Uterus (tissue), 2 donors: ENCODE results near the gene TRIM66.

Source experiments
- POLR2A ChIP-seq, 2 donors: fragments of 450-650 bp; IDR thresholded peaks; one replicate each; pipeline ENCODE4 v1.6.1; 2016; ENCODE audit warnings: antibody characterized with exemption in 2 of 2, mild to moderate bottlenecking in 1 of 2, moderate library complexity in 1 of 2
- TF ChIP-seq, protein P1 (sequence below), 4 experiments: fragments of 200-600 bp in 2 of 4; fragments of 450-650 bp in 2 of 4; sonication (generic) in 2 of 4; IDR thresholded peaks; one replicate each; pipeline ENCODE4 v1.5.1; 2016 to 2019; ENCODE audit warnings: antibody characterized with exemption in 4 of 4, mild to moderate bottlenecking in 2 of 4, moderate library complexity in 1 of 4

DNA sequence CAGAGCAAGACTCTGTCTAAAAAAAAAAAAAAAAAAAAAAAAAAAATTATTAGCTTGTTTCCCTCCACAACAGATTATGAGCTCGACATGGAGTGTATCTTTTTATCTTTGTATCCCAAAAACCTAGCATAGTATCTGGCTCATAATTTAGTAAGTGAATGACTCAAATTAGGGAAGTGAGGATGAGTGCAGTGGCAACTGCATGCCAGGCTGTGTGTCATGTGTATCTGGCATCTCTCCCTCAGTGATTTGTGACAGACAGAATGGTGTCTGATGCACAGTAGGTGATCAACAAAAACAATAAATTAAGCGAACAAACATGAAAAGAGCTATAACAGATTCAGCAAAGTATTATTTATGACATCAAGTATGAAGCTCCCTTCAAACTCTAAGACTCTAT is 95.7 kb downstream of the TRIM66 start:
- TF ChIP-seq, protein P1, sequence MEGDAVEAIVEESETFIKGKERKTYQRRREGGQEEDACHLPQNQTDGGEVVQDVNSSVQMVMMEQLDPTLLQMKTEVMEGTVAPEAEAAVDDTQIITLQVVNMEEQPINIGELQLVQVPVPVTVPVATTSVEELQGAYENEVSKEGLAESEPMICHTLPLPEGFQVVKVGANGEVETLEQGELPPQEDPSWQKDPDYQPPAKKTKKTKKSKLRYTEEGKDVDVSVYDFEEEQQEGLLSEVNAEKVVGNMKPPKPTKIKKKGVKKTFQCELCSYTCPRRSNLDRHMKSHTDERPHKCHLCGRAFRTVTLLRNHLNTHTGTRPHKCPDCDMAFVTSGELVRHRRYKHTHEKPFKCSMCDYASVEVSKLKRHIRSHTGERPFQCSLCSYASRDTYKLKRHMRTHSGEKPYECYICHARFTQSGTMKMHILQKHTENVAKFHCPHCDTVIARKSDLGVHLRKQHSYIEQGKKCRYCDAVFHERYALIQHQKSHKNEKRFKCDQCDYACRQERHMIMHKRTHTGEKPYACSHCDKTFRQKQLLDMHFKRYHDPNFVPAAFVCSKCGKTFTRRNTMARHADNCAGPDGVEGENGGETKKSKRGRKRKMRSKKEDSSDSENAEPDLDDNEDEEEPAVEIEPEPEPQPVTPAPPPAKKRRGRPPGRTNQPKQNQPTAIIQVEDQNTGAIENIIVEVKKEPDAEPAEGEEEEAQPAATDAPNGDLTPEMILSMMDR (IDR thresholded peaks at IDR 0.05), result no peak
- no peak for TF ChIP-seq POLR2A (IDR thresholded peaks at IDR 0.05)
